Renal pelvis (tissue), 4 donors: Measurements from ENCODE around the gene TFAP2A. TPM values are rescaled to one million over a fixed set of nuclear protein-coding genes. Genes with fewer than 3 reads are reported as not detected.

Experiments used
- DNase-seq: peaks from one replicate; pipeline ENCODE4 v3.0.0-alpha.2; 2013
- polyA plus RNA-seq, 3 donors: library from polyadenylated mRNA; unstranded; fragments of 120-200 nt; gene quantifications; one replicate each; pipeline ENCODE4 v1.2.1, GENCODE V29; 2013; ENCODE audit not compliant: insufficient read length in 3 of 3

The TFAP2A gene
- polyA plus RNA-seq, 3 donors, result 32.1 to 46.8 (median 39.8) TPM

DNA sequence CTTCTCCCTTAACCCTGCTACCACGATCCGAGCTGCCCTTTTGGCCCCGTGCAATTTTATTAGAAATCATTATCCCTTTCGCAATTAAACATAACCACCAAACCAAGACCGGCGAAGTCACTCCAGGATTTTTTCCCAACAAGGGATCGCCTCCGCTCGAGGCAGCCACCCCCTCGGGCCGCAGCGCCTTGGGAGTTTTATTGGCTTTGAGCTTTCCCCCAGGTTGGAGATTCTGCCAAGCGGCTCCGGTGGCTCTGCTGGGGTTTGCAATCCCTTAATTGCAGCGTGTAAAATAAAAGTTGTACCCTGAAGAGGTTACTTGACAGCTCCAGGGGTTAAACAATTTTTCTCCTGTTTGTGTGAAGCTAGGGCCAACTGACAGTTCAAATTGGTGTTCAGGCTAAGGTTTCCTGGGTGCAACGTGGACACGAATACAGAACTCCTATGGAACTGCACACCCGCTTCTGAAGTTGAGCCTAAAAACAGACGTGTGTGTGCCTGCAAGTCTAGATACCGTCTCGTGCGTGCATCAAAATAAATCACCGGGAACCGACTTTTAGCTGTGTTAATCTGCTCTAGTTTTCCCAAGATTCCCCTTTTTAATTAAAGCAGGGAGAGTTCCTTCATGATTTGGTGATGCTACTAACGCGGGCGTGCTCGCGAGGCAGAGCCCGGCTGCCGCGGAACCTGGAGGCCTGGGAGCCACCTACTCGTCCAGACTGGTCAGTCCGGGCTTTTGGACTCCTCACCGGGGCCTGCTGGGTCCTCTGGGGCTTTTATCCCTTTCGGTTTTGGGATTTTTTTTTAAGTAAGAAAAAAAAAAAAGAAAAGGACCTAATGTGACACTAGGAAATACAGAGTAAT is 975 bp upstream of the TFAP2A start:
- DNase-seq, result no peak

DNA sequence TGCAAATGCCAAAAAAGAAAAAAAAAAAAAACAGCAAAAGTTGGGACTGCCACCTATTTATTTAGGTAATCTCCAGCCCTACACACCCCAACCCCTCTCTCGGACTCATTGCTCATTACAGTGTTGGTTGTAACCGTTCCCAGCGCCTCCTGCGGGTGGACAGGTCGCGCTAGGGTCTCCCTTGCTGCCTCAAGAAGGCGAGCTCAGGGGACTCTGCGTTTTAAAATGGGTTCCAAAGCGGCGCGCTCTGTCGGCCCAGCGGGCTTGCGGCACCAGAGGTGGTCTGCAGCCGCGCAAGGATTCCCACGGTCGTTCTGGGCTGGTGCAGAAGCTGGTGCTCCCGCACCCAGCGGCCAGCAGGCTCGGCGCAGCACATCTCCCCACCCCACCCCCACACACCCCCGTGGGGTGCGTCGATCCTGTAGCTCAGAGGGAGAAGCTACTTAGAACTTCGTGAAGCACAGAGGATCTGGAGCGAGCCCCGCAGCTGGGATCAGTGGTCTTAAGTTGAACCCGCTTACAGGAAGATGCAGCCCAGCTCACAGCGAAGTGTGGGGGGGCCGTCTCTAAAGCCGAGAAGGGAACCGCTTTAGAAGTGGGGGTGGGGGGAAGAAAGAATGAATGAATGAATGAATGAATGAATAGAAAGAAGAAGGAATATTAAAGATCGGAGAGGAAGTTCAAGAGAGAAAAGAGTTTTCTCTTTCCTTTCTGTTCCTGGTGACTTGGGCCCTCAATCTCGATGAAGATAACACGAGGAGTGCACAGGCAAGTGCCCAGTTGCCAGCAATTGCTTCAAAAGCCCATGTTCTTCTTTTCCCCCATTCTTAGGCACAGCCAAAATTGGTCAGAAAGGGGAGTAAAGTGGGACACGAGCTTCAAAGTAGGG is 780 bp downstream of the TFAP2A start:
- DNase-seq, result no peak

DNA sequence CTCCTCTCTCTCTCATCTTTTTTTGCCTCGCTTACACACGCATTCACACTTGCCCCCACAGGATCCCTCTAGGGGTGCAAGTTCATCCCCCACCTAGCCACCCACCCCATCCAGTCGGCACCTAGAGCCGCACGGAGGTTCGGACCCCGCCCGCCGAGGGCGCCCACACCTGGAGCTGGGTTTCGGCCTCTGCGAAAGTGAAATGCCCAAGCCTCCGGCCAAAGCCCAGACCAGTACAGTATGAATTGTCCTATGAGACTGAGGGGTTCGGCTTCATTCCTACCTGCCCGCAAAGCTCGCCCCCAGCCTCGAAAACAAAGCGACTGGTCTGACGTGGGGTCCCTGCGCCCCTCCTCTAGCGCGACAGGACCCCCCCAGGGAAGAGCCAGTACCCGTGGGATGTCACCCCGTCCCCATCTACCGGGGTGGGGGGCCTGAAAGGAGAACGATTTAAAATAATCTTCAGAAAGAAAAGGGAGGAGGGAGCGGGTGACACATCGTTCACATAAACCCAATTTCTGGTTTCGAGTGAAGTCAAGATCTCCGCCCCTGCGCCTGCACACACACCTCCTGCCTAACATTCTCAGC is 1.5 kb downstream of the TFAP2A start:
- DNase-seq, result no peak

DNA sequence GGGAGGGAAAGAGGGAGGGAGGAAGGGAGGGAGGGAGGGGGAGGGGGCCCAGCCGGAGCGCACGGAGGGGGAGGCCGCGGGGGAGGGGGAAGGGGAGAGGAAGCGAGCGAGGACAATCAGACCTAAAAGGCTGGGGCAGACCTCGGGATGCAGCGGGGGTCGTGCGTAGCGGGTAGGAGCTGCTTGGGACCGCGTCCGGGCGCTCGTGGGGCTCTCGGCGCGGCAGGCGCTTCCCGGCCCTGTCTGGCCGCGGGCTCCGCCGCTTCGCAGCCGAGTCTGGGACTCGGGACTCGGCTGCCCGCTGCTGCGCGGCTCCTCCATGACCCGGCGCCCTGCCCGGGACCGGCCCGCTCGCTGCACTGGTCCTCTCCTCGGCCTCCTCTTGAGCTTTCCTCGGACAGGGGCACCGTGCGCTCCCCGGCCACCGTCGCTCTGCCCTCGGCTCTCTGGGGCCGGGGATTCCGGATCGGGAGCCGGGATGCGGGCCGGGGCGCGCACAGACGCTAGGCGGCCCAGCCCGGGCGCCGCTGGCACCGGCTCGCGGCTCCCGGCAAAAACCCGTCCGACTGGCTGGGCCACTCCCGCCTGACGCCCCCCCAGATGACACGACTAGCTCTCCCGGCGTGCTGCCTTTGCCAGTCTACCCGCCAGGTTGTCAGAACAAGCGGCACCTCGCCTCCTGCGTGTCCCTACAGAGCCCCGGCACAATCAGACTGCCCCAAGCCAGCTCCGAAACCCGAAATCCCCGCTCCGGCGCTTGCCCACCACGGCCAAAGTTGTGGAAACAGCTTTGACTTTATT is 2.2 kb downstream of the TFAP2A start:
- DNase-seq, result no peak

DNA sequence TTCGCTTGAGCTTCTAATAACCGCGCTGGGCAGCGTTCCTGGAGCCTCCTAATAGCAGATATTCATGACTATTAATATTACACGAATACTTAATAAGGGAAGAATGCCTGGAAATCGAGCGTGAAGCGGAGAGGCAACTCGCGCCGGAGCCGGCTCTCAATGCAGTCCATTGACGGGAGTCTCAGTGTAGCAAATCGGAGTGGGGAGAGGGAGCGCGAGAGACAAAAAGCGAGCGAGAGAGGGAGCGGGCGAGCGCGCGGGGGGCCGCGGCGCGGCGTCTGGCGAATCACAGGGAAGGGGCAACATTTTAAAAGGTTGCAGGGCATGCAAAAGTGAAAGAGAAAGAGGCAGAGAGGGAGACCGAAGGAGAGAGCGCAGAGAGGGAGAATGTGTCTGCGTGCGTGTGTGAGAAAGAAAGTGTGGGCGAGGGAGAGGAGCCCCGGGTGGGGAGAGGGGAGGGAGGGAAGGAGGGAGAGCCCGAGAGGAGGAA is 2.9 kb downstream of the TFAP2A start:
- DNase-seq, result no peak

DNA sequence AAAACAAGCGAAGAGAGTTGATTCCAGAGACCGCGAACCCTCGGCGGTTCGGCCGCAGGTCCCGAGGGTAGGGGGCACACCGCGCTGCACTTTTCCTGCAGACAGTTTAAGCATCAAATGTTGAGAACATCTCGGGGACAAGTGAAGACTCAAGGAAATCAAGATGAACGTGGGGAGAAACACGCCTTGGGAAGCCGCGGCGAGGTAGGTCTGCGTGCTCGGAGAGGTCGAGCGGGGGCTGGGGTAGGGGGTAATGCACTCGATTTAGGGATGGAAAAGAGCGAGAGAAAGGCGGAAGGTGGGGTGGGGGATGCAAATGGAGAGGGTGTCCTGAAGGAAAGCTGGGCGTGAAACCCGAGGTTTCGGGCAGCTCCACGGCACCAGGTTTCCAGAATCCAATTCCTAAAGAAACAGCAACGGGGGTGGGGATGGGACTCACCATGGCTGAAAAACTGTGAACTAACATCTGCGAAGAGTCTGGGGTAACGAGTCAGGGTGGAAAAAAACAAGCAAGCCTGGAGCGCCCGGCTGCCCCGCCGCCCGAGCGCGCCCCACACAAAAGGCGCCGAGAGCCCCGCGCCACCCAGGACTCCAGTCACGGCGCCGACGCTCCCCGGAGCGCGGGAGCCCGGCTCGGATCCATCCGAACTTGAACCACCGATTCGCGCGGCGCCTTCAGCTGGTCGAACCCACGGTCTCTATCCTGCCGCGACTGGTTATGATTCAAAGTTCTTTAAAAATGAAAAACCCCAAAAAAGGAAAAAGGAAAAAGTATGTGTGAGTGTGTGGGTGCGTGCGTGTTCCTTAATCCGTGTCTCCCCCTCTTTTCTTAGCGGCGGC is 3.5 kb downstream of the TFAP2A start:
- no peak for DNase-seq

DNA sequence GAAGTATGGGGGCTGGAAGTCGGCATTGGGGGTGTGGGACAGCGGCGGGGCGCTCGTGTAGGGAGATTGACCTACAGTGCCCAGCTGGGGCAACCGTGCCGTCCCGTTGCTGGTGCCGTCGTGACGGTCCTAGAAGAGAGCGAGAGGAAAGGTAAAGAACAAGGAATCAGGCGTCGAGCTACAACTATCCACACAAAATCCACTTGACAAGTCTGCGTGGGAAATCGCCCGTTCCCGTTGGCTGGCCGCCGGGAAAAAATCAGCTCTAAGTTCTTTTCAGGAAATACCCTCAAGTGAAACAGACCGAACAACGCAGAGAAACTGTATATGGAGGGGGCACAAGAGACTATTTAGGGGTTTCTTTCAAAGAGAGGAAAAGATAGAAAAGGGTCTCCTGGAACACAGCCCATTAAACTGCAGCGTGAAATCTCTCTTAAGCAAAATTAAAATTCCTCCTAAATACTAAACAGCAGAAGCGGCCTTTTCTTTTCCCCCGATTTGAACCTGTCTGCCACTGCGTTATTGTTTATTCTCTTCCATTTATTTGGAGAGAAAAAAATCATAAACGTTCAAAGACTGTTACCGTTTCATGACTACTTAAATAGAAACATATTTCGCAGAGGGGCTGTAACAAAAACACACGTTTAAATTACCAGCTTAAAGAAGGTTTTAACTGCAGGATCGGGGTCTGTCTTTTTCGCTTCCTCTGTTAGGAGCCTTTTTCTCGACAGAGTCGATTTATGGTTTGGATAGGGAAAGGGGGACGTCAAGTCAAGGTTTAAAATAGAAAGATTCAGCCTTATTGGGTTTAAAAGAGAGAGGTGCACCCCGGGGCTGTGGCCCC is 4.4 kb downstream of the TFAP2A start:
- DNase-seq, result no peak

DNA sequence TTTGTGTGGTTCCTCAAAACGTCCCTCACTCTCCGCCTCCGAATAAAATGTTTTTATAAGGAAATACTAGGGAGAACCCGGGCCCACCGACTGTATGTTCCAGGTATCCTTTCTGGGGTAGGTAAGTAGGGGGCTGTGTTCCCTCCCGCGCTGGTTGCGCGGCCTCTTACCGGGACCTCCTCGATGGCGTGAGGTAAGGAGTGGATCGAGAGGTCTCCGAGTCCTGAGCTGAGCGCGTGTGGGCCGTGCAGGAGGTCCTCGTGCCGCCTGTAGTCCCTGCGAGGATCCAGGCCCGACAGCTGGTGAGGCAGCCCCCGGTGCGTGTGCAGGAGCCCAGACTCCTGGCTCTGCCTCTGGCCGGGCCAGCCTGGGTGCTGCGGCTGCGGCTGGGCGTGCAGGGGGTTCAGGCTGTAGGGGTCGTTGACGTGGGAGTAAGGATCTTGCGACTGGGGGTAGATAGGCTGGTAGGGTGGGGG is 5.1 kb downstream of the TFAP2A start:
- DNase-seq, result no peak

DNA sequence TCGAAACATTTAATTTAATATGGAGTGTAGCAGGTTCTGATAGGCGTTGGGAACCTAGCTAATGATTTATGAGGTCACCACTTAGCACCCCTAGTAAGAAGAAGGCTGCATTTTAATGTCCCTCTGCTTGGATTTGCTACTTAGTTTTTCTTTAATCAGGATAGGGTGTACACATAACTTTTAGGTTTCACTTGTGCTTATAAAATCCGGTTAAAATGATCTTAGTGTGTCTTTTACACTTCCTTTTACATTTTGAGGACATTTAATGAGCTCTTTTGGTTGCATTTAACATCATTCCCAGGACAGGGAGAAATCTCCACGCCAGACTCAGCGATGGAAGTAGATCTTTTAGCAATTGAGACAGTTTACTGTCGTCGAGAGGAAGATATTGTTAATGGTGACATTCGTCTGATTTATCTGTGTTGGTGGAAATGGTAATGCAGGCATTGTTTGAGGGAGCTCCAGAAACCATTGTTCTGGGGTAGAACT is 5.6 kb downstream of the TFAP2A start:
- no peak for DNase-seq

DNA sequence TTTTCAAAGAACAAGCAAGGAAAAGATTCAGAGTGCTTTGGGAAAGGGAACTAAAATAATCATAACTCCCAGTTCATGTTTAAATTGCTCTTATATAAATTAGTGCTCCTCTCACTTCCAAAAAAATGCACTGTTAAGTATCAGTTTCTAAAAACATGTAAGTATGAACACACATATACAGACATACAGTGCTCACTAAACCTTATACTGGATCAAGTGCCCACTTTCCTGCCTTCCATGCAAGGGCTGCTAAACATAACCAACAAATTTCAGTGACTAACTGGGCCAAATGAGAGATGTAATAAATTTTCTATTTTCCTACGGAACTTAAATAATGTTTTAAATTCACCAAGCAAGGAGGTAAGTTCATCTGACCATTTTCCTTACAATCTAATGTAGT is 6.4 kb downstream of the TFAP2A start:
- no peak for DNase-seq

DNA sequence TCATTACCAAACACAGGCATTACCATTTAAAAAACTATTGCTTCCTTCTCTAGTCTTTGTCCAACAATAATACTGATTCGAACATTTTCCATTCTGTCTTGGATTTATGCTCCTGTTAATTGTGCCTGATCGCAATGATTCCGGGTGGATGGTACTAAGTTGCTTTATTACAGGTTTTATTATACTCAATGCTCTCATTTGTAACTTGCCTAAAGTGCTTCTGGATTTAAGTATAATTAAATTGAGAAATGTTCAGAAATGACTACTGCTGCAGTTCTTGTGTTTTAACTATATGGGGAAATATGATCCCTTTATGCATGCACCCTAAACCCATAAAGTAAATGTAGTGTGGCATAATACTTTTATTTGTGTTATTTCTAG is 7.2 kb downstream of the TFAP2A start:
- no peak for DNase-seq

DNA sequence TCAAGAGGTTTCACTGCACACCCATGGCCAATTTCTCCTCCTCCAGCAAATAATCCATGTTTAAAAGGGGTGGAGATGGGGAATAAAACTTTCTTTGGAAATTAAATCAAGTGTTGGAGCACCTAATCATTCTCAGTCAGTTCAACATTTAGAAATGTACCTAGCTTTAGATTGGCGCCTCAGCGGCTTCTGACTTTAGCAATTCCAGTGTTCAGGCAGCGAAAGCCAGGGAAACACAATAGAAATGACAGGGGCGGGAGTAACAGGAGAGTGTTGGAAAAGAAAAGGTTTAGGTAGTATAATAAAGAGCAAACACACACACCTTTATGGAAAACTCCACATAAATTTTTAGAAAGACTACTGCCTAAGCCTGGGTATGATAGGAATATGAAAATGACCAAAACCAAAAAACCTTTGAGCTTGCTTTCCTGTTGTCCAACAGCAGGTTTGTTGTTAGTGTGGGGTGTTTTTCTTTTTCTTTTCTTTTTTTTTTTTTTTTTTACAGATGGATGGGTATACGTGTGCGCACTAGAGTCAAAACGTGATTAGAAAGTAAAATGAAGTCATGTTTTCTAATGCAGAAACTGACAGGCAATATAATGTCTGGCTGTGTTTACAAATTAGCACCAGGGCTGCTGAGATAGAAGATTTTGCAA is 7.7 kb downstream of the TFAP2A start:
- no peak for DNase-seq

DNA sequence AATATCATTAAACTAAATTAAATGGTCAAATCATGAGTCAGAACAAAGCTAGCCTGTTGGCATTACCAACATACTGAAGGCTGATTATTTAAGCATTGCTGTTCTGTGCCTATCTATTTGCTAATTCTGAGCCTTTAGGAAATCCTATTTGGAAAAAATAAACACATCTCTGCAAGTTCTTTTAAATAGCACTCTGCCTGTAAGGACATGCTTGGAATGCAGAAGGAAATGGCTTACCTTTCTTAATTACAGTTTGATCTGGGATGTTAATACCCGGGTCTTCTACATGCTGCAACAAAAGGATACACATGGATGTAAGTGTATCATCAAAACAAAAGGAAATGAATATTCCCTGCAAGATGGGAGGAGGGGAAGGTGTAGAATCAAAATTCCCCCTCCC is 8.3 kb downstream of the TFAP2A start:
- no peak for DNase-seq

DNA sequence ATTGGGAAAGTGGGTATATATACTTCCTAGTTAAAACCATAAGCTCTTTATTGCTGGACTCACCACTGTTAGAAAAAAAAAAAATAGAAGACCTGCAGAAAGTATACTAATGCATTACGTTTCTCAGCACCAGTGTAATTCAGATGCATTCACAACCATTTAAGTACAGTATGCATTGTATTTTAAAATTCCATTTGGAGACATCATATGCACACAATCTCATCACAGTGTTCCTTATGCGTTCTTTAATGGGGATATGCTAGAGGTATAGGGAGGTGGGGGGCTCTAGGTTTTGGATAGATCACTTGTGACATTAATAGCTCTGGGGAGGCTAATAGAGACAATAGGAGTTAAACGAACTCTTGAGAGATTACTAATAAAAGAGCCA is 9.4 kb downstream of the TFAP2A start:
- DNase-seq, result no peak

DNA sequence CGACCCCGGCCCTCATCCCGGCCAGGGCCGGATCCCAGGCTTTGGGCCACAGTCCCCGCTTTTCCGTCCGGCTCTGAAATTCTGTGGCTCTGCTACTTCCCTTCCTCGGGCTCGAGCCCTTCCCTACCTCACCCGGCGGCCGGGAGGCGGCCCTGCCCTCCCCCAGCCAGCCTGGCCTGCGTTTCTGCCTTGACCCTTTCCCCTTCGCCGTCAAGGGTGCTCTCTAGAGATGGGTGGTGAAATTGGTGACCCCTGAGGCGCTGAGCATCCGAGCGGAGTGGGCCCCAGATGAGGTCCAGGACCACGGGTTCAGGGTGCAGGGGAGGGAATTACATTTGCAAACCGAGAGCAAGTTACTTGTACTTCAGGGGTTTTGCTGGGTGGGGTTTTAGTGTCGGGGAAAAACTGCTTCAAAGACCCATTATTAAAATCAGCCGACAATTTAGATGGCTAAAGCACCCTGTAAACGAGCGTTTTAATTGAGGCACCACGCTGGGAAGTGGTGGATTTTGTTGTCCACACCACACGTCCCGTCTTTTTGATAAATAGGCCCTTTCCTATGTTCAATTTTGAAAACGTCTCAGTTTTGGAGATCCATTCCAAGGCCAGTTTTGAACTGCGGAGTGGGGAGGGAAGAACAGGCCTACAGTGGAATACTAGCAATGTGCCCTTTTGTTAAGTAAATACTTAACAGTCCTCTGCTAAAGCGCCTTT is 9.9 kb downstream of the TFAP2A start:
- no peak for DNase-seq

DNA sequence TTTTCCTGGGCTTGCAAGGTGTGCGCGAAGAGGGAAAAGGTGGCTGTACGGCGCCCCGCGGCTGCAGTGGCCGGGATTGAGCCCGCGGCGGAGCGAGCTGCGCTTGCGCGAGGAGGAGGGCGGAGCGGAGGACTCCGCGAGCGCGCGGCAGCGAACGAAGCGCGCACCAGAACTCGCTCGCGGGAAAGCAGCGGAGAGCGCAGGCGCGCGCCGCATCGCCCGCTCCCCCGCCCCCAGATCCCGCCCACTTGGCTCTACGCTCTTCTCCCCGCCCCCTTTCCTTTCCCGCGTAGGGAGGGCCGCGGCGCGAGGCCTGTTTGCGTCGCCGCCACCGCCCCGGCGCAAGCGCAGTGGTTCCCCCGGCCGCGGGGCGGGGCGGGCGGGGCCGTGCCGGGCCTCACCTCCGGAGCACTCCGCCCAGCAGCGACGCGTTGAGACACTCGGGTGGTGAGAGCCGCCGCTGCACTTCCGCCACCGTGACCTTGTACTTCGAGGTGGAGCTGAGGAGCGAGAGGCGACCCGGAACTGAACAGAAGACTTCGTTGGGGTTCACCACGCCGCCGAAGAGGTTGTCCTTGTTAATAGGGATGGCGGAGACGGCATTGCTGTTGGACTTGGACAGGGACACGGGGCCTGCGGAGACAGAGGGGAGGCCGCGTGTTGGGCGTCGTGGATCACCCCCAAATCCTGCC is 10.6 kb downstream of the TFAP2A start:
- peak; percentile 93 for DNase-seq

DNA sequence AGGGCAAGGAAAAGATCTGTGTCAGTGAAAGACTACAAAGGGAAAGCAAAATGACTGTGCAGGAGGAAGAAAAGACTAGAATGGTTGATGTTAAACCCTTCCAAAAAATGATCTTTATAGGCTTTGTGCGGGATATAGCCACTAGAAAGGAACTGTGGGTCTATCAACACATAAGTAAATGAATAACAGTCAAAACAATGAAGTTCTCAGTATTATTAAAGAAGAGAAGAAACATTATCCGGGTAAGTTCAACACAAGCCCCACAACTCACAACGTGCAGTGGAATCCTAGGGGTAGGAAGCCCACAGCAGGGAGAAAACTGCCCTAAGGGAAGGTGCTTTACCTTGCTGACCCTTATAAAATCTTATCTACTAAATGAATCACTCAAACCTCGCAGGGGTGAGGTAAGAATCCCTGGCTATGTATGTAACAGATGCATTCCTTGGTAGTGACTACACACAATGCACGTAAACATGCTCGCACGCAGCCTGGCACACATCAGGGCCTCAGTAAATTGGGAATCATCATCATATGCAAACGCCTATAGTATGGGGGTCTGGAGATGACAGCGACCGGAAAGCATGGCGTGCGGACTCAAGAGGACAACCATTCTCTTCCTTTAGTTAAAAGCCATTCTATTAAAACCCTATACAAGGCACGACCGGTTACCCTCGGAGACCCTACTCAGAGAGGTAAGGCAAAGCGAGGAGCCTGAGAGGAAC is 11.3 kb downstream of the TFAP2A start:
- no peak for DNase-seq
